Ishikawa (cell line): ENCODE data around the gene STAG1.

Experiments used
- CEBPB ChIP-seq: IDR thresholded peaks from 2 replicates; pipeline ENCODE4 v1.6.1; 2012
- CREB1 ChIP-seq: IDR thresholded peaks from 2 replicates; pipeline ENCODE4 v1.6.1; 2012; ENCODE audit warnings: low read depth
- EGR1 ChIP-seq: IDR thresholded peaks from 2 replicates; pipeline ENCODE4 v1.6.1; 2012
- EP300 ChIP-seq: IDR thresholded peaks from 2 replicates; pipeline ENCODE4 v1.6.1; 2012; ENCODE audit warnings: borderline replicate concordance
- FOXM1 ChIP-seq: IDR thresholded peaks from 2 replicates; pipeline ENCODE4 v1.6.1; 2012; ENCODE audit warnings: low read depth, borderline replicate concordance
- MAX ChIP-seq: IDR thresholded peaks from 2 replicates; pipeline ENCODE4 v1.6.1; 2012
- RAD21 ChIP-seq: IDR thresholded peaks from 2 replicates; pipeline ENCODE4 v1.6.1; 2012; ENCODE audit warnings: low read depth
- TAF1 ChIP-seq: IDR thresholded peaks from 2 replicates; pipeline ENCODE4 v1.6.1; 2012; ENCODE audit warnings: low read depth, mild to moderate bottlenecking
- TCF12 ChIP-seq: IDR thresholded peaks from 2 replicates; pipeline ENCODE4 v1.6.1; 2012; ENCODE audit warnings: low read depth
- YY1 ChIP-seq: IDR thresholded peaks from 2 replicates; pipeline ENCODE4 v1.6.1; 2012; ENCODE audit warnings: low read depth

- TF ChIP-seq TAF1 (no peak), CEBPB (no peak), MAX (no peak), RAD21 (no peak), EP300 (no peak), CREB1 (no peak), EGR1 (no peak), FOXM1 (no peak), TCF12 (no peak), YY1 (no peak)
Observed at GRCh38 chr3:136516656-136517055, 235.5 kb downstream of the STAG1 start.
